HEK293T (cell line): Measurements from ENCODE around the gene TMEM248.

Source experiments
- BHLHE40 ChIP-seq: fragments of 450-650 bp; IDR thresholded peaks from 2 replicates; pipeline ENCODE4 v1.6.1; 2016; ENCODE audit warnings: mild to moderate bottlenecking, moderate library complexity, borderline replicate concordance
- FOXA1 ChIP-seq: fragments of 450-650 bp; IDR thresholded peaks from 2 replicates; pipeline ENCODE4 v1.6.1; 2016; ENCODE audit warnings: mild to moderate bottlenecking
- NFRKB ChIP-seq: fragments of 450-650 bp; IDR thresholded peaks from 2 replicates; pipeline ENCODE4 v1.6.1; 2016; ENCODE audit warnings: mild to moderate bottlenecking, moderate library complexity
- SP1 ChIP-seq: fragments of 450-650 bp; IDR thresholded peaks from 2 replicates; pipeline ENCODE4 v1.6.1; 2017
- ZNF384 ChIP-seq: fragments of 450-650 bp; IDR thresholded peaks from 2 replicates; pipeline ENCODE4 v1.6.1; 2016
- TF ChIP-seq, protein P1 (sequence below): fragments of 450-650 bp; IDR thresholded peaks from 2 replicates; pipeline ENCODE4 v1.6.1; 2016

DNA sequence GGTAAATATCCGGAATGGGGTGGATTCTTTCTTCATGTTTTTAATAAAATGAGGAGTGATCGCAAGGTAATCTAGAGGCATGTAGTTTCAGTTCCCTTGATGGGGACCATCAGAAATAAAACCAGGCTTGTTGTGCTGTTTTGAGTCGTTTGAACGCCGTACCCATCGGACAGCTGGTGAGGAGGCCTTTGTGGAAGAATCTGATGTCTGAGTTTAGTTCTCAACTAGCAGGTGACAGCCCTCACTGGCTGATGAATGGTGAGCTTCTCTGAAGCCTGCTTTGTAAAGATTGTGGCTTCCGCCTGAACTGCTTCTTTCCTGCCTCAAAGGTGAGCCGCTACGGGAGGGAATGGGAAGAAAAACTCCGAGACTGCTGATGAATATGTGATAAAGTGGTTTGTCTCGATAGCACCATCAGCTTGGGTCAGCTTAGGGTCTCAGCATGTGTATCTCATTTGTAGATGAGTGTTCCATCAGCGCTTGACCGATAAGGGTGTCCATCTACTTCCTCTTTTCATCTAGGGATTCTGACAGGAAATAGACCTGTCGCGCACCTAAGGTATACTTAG lies 977 bp downstream of the TMEM248 start:
- TF ChIP-seq FOXA1, result no peak
- TF ChIP-seq BHLHE40, result no peak
- TF ChIP-seq NFRKB, result no peak
- no peak for TF ChIP-seq ZNF384
- no peak for TF ChIP-seq SP1
- TF ChIP-seq, protein P1, sequence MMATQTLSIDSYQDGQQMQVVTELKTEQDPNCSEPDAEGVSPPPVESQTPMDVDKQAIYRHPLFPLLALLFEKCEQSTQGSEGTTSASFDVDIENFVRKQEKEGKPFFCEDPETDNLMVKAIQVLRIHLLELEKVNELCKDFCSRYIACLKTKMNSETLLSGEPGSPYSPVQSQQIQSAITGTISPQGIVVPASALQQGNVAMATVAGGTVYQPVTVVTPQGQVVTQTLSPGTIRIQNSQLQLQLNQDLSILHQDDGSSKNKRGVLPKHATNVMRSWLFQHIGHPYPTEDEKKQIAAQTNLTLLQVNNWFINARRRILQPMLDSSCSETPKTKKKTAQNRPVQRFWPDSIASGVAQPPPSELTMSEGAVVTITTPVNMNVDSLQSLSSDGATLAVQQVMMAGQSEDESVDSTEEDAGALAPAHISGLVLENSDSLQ, result no peak
